ENCODE data around the gene NR1H4.

DNA sequence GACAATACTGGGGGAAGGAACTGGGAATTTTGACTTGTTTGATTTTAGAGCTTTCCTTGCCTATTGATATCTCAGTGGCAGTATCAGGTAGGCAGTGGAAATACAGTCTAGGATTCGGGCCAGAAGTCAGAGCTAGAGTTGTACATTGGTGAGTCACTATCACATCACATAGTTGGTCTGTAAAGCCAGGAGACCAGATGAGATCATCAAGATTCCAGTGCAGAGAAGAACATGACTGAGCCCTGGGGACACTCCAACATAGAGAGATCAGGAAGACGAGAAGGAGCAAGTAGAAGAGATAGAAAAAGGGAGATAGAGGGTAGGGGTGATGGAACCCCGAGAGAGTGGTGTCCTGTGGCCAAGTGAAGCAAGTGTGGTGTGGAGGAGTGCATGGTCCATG, 46.6 kb upstream of the NR1H4 start:
- TF ChIP-seq, protein P1, sequence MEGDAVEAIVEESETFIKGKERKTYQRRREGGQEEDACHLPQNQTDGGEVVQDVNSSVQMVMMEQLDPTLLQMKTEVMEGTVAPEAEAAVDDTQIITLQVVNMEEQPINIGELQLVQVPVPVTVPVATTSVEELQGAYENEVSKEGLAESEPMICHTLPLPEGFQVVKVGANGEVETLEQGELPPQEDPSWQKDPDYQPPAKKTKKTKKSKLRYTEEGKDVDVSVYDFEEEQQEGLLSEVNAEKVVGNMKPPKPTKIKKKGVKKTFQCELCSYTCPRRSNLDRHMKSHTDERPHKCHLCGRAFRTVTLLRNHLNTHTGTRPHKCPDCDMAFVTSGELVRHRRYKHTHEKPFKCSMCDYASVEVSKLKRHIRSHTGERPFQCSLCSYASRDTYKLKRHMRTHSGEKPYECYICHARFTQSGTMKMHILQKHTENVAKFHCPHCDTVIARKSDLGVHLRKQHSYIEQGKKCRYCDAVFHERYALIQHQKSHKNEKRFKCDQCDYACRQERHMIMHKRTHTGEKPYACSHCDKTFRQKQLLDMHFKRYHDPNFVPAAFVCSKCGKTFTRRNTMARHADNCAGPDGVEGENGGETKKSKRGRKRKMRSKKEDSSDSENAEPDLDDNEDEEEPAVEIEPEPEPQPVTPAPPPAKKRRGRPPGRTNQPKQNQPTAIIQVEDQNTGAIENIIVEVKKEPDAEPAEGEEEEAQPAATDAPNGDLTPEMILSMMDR (IDR thresholded peaks at IDR 0.05; ENCODE audit: control extremely low read depth in 1 of 3, insufficient read depth in 1 of 3, low read depth in 1 of 3, low read length in 3 of 3): no peak
- no peak for TF ChIP-seq FOSL1 (IDR thresholded peaks at IDR 0.05; ENCODE audit: insufficient read depth, low read depth, low read length)
- TF ChIP-seq ASH2L (IDR thresholded peaks at IDR 0.05; ENCODE audit: low read length): no peak
- TF ChIP-seq PHF8 (conservative IDR thresholded peaks at IDR 0.05; ENCODE audit: low read depth, low read length): no peak
- TF ChIP-seq CHD2 (IDR thresholded peaks at IDR 0.05; ENCODE audit: low read length): no peak
- no peak for TF ChIP-seq CEBPB (IDR thresholded peaks at IDR 0.05; ENCODE audit: low read depth, low read length)
- TF ChIP-seq POLR2A (IDR thresholded peaks at IDR 0.05; ENCODE audit: control extremely low read depth in 1 of 2, low read depth in 2 of 2, low read length in 2 of 2): no peak
- TF ChIP-seq RBBP5 (IDR thresholded peaks at IDR 0.05; ENCODE audit: borderline replicate concordance, low read depth, low read length): no peak

Data from H1 (cell line).